Neural cell (in vitro differentiated cells): ENCODE results near the gene ADAMTS18. TPM values are rescaled to one million over a fixed set of nuclear protein-coding genes. Genes with fewer than 3 reads are reported as not detected.

Experiments used
- H2AFZ ChIP-seq: fragments of 200-600, 300-800 bp; sonication (generic), shearing (Covaris generic); 2 replicates; pipeline ENCODE4 v1.6.0; 2014; ENCODE audit warnings: low read depth, mild to moderate bottlenecking, antibody characterized with exemption, low read length, moderate library complexity
- H3F3A ChIP-seq: fragments of 200-600 bp; shearing (Covaris generic); 2 replicates; pipeline ENCODE4 v1.6.1; 2016; ENCODE audit warnings: mild to moderate bottlenecking, moderate library complexity, mixed read lengths, antibody characterized with exemption, low read length; ENCODE audit not compliant: insufficient read depth, poor library complexity, severe bottlenecking
- H3K27ac ChIP-seq: fragments of 200-600, 300-800 bp; sonication (generic), shearing (Covaris generic); 2 replicates; pipeline ENCODE4 v1.5.1; 2014; ENCODE audit warnings: mild to moderate bottlenecking, low read length, moderate library complexity
- H3K27me3 ChIP-seq: fragments of 300-800, 200-600 bp; sonication (generic), shearing (Covaris generic); 2 replicates; pipeline ENCODE4 v1.6.0; 2014; ENCODE audit warnings: mild to moderate bottlenecking, low read depth, low read length, moderate library complexity; ENCODE audit not compliant: insufficient read depth
- H3K36me3 ChIP-seq: fragments of 300-800, 200-600 bp; sonication (generic), shearing (Covaris generic); 2 replicates; pipeline ENCODE4 v1.5.1; 2014; ENCODE audit warnings: mild to moderate bottlenecking, antibody characterized with exemption, low read length, moderate library complexity; ENCODE audit not compliant: insufficient read depth
- H3K4me2 ChIP-seq: fragments of 300-800, 200-600 bp; sonication (generic), shearing (Covaris generic); 2 replicates; pipeline ENCODE4 v1.6.0; 2014; ENCODE audit warnings: mild to moderate bottlenecking, low read length
- H3K4me3 ChIP-seq: fragments of 300-800, 200-600 bp; sonication (generic), shearing (Covaris generic); 2 replicates; pipeline ENCODE4 v1.5.1; 2014; ENCODE audit warnings: mild to moderate bottlenecking, low read length, moderate library complexity
- H3K79me2 ChIP-seq: fragments of 200-600 bp; shearing (Covaris generic); replicated peaks from 2 replicates; pipeline ENCODE4 v1.6.0; 2014; ENCODE audit warnings: mild to moderate bottlenecking, low read length, moderate library complexity; ENCODE audit not compliant: insufficient read depth
- H3K9ac ChIP-seq: fragments of 300-800, 200-600 bp; sonication (generic), shearing (Covaris generic); 2 replicates; pipeline ENCODE4 v1.6.1; 2016; ENCODE audit warnings: mild to moderate bottlenecking, low read length, mixed read lengths
- H3K9me2 ChIP-seq: fragments of 200-600 bp; shearing (Covaris generic); 2 replicates; pipeline ENCODE4 v1.6.1; 2016; ENCODE audit warnings: mild to moderate bottlenecking, low read length, mixed read lengths; ENCODE audit not compliant: insufficient read depth
- H3K9me3 ChIP-seq: fragments of 200-600, 300-800 bp; sonication (generic), shearing (Covaris generic); 2 replicates; pipeline ENCODE4 v1.6.1; 2016; ENCODE audit warnings: mild to moderate bottlenecking, mixed run types, low read length, moderate library complexity, mixed read lengths
- H4K20me1 ChIP-seq: fragments of 200-600 bp; shearing (Covaris generic); 2 replicates; pipeline ENCODE4 v1.6.1; 2016; ENCODE audit warnings: mild to moderate bottlenecking, mixed run types; ENCODE audit not compliant: insufficient read depth
- CTCF ChIP-seq: fragments of 450-650 bp; IDR thresholded peaks from 2 replicates; pipeline ENCODE4 v1.5.1; 2014; ENCODE audit warnings: antibody characterized with exemption, mild to moderate bottlenecking, moderate library complexity; ENCODE audit not compliant: poor library complexity, severe bottlenecking
- EP300 ChIP-seq: fragments of 450-650 bp; conservative IDR thresholded peaks from 2 replicates; pipeline ENCODE4 v1.6.1; 2014; ENCODE audit warnings: antibody characterized with exemption, mild to moderate bottlenecking, moderate library complexity; ENCODE audit not compliant: poor library complexity, severe bottlenecking
- EZH2 ChIP-seq: fragments of 200-600, 300-800 bp; shearing (Covaris generic), sonication (generic); IDR thresholded peaks from 2 replicates; pipeline ENCODE4 v1.6.1; 2014; ENCODE audit warnings: antibody characterized with exemption, low read length, borderline replicate concordance, mild to moderate bottlenecking; ENCODE audit not compliant: insufficient read depth, poor library complexity, severe bottlenecking
- MXI1 ChIP-seq: fragments of 450-650 bp; conservative IDR thresholded peaks from 2 replicates; pipeline ENCODE4 v1.6.1; 2014; ENCODE audit warnings: antibody characterized with exemption, mild to moderate bottlenecking; ENCODE audit not compliant: poor library complexity, severe bottlenecking
- POLR2AphosphoS5 ChIP-seq: IDR thresholded peaks from 2 replicates; pipeline ENCODE4 v1.6.1; 2012
- RAD21 ChIP-seq: fragments of 450-650 bp; conservative IDR thresholded peaks from 2 replicates; pipeline ENCODE4 v1.6.1; 2014; ENCODE audit warnings: antibody characterized with exemption, mild to moderate bottlenecking, moderate library complexity
- REST ChIP-seq: IDR thresholded peaks from 2 replicates; pipeline ENCODE4 v1.6.1; 2012; ENCODE audit warnings: borderline replicate concordance
- SMC3 ChIP-seq: fragments of 450-650 bp; conservative IDR thresholded peaks from 2 replicates; pipeline ENCODE4 v1.6.1; 2014; ENCODE audit warnings: antibody characterized with exemption, mild to moderate bottlenecking, moderate library complexity; ENCODE audit not compliant: poor library complexity
- TAF1 ChIP-seq: IDR thresholded peaks from 2 replicates; pipeline ENCODE4 v1.6.1; 2012; ENCODE audit warnings: low read depth
- polyA plus RNA-seq: library from polyadenylated mRNA; depleted of rRNA; stranded (reverse); fragments of >200 nt; gene quantifications from 2 replicates; pipeline ENCODE4 v1.2.3, GENCODE V29; 2014

The ADAMTS18 gene
- polyA plus RNA-seq, 1 donor from 2014 or later = 1.3 TPM

DNA sequence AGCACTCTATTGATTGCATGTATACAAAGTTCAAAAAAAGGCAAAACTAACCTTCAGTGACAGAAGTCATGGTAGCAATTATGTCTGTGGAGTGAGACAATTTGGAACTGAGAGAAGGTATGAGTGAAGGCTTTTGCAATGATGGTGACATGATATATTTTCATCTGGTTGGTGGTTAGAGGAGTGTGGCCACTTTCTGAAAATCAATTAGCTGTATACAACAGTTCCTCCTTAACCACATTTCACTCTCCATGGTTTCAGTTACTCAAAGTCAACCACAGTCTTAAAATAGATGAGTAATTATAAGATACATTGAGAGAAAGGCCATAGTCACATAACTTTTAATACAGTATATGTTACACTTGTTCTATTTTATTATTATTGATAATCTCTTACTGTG is 26.2 kb downstream of the ADAMTS18 start:
- H3K79me2 ChIP-seq = no peaks in the 10 kb centered on the region
- no peaks in the 10 kb centered on the region for H3K9me2 ChIP-seq
- no peak overlapping the region for H3K9ac ChIP-seq
- no peak overlapping the region for H3K4me3 ChIP-seq
- no peak overlapping the region for H3K27ac ChIP-seq
- no peak overlapping the region for H2AFZ ChIP-seq
- H3K36me3 ChIP-seq = no peaks in the 10 kb centered on the region
- TF ChIP-seq CTCF = no peak
- TF ChIP-seq EP300 = no peak
- TF ChIP-seq REST = no peak
- TF ChIP-seq MXI1 = no peak
- no peak for TF ChIP-seq EZH2
- TF ChIP-seq SMC3 = no peak
- TF ChIP-seq TAF1 = no peak
- no peak for TF ChIP-seq POLR2AphosphoS5
- TF ChIP-seq RAD21 = no peak
- H3K9me3 ChIP-seq = no peaks in the 10 kb centered on the region
- no peaks in the 10 kb centered on the region for H3K27me3 ChIP-seq
- no peaks in the 10 kb centered on the region for H4K20me1 ChIP-seq
- H3K4me2 ChIP-seq = no peak overlapping the region
- no peaks in the 10 kb centered on the region for H3F3A ChIP-seq

DNA sequence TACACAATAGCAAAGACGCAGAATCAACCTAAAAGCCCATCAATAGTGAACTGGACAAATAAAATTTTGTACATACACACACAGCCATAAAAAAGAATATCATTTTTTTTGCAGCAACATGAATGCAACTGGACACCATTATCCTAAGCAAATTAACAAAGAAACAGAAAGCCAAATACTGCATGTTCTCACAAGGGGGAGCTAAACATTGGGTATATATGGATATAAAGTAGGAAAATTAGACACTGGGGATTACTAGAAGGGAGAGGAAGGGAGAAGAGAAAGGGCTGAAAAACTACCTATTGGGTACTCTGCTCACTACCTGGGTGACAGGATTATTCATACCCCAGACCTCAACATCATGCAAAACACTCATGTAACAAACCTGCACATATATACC is 28.2 kb downstream of the ADAMTS18 start:
- TF ChIP-seq POLR2AphosphoS5 (no peak), CTCF (no peak)
- no peak overlapping the region for H3K4me3 ChIP-seq
- no peaks in the 10 kb centered on the region for H3K9me3 ChIP-seq
- no peak overlapping the region for H3K9ac ChIP-seq
- no peak overlapping the region for H2AFZ ChIP-seq
- no peaks in the 10 kb centered on the region for H3K79me2 ChIP-seq
- H3K27ac ChIP-seq = no peak overlapping the region
- H3F3A ChIP-seq = no peaks in the 10 kb centered on the region
- H3K4me2 ChIP-seq = no peak overlapping the region
- no peaks in the 10 kb centered on the region for H4K20me1 ChIP-seq
- H3K9me2 ChIP-seq = no peaks in the 10 kb centered on the region
- no peaks in the 10 kb centered on the region for H3K36me3 ChIP-seq
- no peaks in the 10 kb centered on the region for H3K27me3 ChIP-seq
